OCI-LY7 (cell line): ENCODE measurements around the gene WDR4.

Experiments used
- CTCF ChIP-seq: fragments of 200-600 bp; sonication (generic); conservative IDR thresholded peaks from 2 replicates; pipeline ENCODE4 v1.5.1; 2014; ENCODE audit warnings: mild to moderate bottlenecking, antibody characterized with exemption, low read length, moderate library complexity, mixed read lengths
- EZH2phosphoT487 ChIP-seq: fragments of 200-600 bp; sonication (generic); IDR thresholded peaks from 2 replicates; pipeline ENCODE4 v1.6.1; 2018; ENCODE audit warnings: low read depth, borderline replicate concordance, mild to moderate bottlenecking, mixed run types, antibody characterized with exemption, low read length, moderate library complexity, mixed read lengths

GRCh38 chr21:42811960-42812359 lies 67.4 kb downstream of the WDR4 start:
- TF ChIP-seq CTCF: no peak
- no peak for TF ChIP-seq EZH2phosphoT487
